GM18499 (cell line): Measurements from ENCODE around the gene GORASP1.

Experiments
- ATAC-seq: cut with Tn5 transposase; IDR thresholded peaks from one replicate; pipeline ENCODE4 v1.9.1; 2021; ENCODE audit warnings: moderate number of reproducible peaks; ENCODE audit not compliant: insufficient read depth, unreplicated experiment

Gene GORASP1

DNA sequence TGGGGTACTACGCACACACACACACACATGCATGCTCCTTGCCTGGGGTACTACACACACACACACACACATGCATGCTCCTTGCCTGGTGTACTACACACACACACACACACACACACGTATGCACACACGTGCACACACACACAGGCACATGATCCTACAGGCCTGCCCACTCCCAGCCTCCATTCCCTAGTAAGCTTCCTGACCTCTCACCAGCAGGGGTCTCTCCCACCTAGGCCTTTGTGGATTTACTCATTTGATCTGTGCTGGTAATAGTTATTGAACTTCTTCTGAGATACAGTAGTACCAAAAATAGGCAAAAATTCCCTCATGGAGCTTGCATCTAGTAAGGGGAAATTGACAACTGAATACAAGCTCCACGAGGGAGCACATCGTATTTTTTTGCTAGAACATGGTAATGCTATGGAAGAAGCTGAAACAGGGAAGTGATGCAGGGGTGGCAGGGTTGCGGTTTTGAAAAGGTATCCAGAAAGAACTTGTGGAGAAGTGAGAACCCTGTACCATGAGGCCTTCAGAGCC is 19.2 kb upstream of the GORASP1 start:
- ATAC-seq = no peak

DNA sequence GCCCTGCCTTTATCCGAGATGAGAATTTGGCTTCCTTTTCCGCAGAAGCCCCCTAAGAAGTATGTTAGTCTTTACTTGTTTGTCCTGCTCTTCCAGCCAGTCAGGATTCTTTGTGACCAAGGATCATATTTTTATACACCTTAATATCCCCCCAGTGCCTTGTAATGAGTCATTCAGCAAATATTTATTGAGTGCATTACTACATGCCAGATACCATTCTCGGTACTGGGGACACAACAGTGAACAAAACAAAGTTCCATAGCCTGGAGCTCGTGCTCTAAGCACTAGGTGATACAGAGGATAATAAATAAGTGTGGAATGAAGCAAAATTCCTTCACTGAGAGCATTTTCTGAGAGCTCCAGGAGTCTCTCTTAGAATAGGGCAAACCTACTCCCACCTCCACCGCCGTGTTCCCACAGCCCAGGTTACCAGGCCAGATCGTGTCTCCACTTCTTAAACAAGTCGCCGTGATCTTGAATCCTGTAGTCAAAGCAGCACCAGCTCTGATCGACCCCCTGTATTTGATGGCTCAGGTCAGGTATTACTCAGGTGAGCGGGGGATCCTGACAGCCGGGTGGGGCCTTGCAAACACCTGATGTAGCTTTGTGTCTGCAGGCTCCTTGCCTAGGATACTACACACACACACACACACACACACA is 18.5 kb upstream of the GORASP1 start:
- no peak for ATAC-seq

DNA sequence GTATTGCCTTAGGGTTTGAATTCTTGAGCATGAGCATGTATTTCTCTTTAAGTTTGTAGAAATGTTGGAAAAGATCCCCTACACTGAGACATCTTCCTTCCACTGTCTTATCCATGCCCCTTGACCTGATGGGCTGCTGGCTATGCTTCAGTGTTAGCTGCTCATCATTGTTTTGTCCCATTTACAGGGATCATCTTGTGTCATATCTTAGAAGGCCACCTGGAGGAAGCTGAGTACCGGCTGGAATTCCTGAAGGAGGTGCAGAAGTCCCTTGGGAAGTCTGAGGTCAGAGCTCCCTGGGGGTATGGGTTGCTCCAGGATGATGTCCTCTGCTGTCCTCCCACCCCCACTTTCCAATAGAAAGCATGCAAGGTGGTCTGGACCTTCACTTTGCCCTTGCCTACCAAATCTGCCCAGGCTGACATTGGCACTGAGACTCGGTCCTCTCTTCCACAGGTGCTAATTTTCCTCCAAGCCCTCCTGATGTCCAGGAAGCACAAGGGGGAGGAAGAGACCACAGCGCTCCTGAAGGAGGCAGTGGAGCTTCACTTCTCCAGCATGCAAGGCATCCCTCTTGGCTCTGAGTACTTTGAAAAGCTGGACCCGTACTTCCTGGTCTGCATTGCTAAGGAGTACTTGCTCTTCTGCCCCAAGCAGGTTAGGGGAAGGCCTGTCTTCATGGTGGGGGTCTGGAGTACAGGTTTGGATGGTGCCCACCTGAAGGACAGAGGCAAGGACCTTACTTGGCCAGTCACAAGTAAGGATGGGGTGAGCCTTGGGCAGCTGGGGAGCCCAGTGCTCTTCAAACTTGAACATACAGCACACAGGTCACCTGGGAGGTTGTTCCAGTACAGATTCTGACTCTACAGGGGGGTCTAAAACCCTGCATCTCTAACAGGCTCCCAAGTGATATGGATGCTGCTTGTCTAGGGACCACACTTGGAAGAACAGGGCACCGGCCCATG is 17.7 kb upstream of the GORASP1 start:
- ATAC-seq = no peak

DNA sequence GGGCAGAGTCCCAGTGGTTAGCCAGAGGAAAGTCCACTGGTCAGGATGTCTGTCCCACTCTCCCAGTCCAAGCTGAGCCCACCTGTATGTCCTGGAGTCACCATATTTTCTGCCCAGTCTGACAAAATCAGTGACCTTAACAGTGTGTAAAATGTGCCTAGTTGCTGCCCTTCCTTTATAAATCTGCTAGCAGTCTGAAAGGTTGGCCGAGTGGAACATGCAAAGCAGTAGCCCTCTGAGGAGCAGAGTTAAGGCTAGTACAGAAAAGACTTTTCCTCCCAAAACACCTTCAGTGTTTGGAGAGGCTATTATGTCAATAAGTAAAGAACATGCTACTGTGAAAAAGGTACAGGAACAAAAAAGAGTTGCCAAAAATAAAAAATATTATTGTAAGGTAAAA is 15.4 kb upstream of the GORASP1 start:
- no peak for ATAC-seq

DNA sequence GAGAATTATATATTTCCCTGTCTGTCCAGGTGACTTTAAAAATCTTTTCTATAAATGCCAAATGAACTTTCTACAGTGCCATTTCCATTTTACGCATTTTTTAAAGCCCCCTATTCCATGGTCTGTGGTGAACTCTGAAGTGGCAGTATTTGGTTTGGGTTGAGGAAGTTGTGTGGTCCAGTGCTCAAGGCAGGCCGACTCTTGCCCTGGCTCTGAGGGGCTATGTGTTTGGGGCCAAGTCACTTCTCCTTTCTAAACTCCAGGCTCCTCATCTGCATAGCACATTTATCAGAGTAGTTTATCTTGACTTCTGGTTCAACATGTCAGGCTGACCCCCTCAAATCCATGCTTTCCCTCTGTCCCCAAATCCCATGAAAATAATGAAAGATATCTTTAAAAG is 14.2 kb upstream of the GORASP1 start:
- no peak for ATAC-seq

DNA sequence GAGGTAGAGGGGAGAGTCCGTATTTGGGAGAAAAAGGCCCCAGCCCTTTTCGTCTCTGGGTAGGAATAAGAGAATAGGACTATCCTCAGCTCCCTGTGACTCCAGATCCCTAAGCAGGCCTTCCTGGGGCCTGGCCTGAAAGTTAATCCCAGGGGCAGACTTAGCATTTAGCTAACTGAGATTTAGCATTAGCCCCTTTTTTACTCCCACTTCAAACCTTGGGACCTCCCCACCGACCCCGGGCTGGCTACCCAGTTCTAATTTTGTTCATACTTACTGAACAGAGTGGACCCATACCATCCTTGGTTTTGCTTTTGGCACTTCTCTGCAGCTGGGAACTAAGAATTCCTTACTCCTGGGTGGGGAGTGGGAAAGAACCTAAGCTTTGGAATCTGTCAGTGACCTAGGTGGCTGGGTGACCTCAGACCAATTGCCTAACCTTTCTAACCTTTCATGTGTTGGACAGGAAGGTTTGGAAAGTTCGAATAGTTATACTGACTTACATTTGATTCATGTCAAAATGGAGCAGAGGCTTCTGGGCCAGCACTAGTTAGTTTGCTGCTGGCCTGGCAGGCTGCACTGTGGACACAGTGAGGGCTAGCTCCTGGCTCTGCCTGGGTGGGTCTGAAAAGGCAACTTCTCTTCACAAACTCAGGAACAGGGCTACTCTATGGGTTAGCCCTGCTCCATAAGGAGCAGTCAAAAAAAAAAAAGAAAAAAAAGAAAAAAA is 11.7 kb upstream of the GORASP1 start:
- no peak for ATAC-seq

DNA sequence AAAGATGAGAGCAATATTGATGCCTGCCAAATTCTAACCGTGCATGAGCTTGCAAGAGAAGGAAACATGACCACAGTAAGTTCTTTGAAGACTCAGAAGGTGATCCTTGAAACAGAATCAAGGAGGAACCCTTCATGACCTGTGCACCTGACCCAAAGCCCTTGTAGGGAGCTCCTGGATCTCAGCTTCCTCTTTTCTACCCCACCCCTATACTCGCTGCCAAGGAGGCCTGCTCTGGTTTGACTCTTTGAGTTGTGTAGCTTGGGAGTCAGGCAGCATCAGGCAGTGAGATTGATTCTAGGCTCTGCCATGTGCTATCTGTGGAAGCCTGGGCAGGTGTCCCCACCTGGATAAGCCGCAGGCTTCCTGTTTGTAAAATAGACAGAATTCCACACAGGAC is 10.7 kb upstream of the GORASP1 start:
- no peak for ATAC-seq

DNA sequence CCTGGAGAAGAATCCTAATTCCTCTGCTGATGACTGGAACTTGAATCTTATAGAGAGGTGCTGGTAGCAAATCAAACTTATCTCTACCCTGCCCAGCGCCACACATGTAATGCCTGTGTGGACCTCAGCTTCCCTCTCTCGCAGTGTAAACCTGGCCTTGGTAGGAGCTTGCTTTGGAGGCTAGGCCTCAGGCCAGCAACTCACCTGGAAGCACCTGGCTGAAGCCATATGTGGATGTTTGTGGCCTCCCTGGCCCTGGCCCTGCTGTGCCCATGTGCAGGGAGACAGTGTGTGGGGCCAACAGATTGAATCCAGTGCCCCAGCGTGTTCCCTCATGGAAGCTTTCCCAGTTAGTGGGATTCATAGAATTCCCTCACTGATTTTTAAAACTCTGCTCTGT is 8.4 kb upstream of the GORASP1 start:
- no peak for ATAC-seq

DNA sequence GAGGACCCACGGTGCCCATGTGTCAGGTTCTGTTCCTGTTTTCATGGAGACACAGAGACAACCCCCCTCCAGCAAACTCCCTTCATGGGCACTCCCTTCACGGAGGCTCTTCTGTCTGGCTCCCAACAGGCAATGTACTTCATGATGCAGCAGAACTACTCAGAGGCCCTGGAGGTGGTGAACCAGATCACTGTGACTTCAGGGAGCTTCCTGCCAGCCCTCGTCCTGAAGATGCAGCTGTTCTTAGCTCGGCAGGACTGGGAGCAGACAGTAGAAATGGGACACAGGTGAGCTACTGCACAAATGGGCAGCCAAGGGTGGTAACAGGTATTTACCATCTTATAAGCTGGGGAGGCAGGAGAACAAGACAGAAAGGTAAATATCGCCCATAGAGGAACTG is 7.0 kb upstream of the GORASP1 start:
- ATAC-seq = no peak

DNA sequence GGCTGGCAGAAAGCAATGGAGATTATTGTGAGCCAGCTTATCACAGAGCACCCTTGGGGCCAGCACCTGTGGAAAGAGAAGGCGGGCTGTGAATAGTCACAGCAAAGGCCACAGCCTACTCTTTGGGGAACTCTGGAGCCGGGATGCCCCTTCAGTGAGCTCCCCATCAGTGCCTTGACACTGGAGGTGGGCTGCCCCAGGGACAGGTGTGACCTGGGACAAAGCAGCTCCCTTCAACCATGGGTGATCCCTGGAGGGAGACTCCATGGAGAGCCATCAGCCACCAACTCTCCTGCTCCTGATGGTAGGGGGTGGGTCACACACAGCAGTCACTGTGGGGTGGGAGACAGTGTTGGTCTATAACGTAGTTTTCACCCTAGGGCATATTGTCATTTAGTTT is 5.9 kb upstream of the GORASP1 start:
- ATAC-seq = no peak

DNA sequence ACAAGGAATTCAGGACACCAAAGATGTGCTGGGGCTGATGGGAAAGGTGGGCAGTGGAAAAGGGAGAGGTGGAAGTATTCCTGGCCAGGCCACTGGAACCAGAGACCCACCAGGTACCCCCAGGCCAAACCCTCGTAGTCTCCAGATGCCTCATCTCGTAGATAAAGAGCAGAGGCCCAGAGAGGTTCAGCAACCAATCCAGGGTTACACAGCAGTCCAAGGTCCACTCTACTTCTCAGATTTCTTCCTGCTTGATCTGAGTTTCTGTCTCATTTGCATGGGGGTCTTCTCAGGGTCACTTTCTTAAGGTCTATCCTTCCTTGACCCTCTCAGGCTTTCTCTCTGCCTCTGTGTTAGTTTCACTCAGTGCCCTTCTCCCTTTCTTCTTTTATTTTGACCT is 5.1 kb upstream of the GORASP1 start:
- no peak for ATAC-seq

DNA sequence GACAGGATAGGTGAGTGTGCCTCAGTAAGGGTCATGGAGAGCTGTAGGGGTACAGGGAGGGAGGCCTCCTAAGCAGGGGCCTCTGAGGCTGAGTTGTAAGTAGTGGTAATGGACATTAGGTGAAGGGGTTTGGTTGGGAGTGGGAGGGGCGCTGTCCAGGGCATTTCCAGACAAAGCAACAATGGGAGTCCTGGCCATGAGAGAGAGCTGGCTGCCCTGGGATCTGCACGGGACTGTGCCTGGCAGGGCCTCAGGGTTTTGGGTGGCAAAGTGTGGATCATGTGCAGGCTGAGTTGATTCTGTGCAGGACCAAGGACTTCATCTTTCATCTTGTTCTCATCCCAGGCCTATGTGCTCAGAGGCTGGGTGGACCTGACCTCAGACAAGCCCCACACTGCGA is 4.7 kb upstream of the GORASP1 start:
- ATAC-seq = no peak

DNA sequence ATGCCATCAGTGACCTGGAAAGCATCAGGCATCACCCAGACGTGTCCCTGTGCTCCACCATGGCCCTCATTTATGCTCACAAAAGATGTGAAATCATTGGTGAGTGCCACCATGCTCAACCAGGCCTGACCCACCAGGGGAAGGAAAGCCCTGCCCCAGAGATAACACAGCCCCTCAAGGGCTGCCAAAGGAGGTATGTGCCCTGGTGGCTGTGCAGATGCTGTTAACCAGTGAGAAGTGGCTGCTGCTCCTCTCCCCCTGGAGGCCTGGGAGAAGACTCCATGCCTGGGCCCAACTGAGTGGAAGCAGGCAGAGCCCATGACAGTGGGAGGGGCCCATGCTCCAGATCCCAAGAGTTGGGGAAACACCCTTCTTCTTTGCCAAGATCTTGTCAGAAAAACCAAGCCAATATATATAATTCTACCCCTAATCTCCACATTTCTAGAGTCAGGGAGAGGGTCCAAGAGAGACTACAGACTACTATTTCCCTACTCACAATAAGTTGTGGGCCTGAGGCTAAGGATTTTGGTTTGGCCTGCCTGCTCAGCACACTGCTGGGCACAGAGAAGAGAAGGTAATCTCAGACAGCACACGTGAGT is 2.7 kb upstream of the GORASP1 start:
- no peak for ATAC-seq

DNA sequence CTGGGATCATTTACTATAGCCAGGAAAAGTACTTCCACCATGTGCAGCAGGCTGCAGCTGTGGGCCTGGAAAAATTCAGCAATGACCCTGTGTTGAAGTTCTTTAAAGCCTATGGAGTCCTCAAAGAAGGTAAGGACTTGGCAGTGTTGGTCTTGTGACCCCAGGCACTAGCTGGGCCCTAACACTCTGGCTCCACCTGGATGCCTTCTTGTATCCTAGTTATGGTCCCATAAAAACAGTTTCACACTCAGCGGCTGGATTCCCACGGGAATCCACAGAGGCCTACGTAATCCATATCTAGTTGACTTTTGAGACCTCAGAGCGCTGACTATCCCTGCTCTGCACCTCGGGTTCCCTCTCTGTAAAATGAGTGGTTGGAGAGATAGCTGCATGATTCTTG is 1.7 kb upstream of the GORASP1 start:
- no peak for ATAC-seq

DNA sequence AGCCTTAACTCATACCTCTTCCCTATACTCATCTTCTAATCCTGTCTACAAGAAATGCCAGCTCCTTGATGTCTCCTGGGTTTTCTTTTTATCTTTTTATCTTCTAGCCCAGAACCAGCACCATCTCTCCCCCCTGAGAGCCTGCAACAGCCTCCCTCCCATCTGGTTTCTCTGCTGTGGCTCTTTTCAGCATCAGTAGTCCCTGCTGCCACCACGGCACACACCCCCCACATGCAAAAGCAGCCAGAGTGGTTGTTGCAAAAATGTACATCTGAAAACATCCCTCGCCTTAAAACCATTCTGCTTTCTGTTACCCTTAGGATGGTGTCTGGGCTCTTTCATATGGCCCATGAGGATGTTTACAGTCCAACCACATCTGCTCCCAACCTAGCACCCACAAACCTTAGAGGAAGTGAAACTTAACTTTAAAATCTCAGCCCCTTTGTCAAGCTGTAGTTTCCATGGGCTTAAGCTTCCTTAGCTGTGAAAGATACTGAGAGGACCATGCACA is 828 bp upstream of the GORASP1 start:
- ATAC-seq = peak; percentile 85

DNA sequence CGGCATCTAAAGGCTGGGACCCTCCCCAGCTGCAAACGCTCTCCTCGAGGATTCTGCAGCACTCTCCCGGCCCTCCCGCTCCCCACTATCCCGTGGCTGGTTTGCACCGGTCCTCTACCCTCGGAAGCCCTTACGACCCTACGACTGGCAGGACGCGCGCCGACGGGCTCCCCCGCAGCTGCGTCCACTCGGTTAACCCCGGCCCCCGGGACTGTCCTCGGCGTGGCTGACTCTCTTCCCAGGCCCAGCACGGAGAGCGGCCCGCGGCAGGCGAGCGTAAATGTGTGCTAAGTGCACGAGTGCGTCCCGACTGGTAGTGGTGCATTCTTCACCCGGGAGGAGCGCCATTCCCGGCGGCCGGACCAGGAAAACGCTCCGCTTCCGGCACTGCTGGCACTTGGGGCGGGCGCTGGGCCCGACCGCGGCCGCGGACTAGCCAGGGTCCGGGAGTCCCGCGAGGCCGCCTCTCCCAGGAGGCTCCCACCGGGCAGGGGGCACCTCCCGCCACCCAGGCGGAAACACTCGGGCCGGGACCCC is 508 bp downstream of the GORASP1 start:
- ATAC-seq = no peak

DNA sequence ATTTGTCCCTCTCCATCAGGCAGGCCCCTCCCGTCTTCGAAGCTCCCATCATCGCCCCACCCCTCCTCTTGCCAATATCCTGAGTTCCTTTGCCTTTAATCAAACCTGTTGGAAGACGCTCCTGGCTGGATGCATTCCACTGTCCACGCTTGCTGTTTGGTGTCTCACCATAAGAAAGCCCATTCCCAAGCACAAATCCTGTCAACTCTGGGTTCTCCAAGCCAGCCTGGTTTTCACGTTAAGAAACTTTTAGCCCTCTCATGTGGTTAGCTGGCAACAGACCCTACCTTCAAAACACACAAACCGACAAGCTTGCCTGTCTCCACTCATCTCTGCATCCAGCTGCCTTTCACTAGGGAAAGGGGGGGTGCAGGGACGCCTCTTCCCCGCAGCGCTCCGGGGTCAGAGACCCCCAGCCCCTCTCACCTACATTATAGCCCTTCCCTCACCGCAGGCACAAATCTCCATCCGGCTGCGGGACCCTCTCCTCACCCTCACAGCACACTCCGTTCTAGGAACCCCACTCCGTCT is 1.1 kb downstream of the GORASP1 start:
- ATAC-seq = no peak

DNA sequence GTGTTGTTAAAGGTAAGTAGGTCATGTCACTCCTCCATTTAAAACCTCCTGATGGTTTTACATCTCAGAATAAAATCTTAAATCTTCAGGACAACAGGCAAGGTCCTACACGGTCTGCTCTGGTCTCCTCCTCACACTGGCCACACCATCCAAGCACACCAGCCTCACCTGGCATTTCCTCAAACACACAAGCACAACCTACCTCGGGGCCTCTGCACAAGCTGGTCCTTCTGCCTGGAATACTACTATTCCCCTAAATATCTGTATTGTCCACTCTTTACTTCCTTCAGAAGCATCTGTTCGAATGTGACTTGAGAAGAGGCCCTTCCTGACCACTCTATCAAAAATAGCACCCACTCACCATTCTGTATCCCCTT is 1.8 kb downstream of the GORASP1 start:
- ATAC-seq = no peak

DNA sequence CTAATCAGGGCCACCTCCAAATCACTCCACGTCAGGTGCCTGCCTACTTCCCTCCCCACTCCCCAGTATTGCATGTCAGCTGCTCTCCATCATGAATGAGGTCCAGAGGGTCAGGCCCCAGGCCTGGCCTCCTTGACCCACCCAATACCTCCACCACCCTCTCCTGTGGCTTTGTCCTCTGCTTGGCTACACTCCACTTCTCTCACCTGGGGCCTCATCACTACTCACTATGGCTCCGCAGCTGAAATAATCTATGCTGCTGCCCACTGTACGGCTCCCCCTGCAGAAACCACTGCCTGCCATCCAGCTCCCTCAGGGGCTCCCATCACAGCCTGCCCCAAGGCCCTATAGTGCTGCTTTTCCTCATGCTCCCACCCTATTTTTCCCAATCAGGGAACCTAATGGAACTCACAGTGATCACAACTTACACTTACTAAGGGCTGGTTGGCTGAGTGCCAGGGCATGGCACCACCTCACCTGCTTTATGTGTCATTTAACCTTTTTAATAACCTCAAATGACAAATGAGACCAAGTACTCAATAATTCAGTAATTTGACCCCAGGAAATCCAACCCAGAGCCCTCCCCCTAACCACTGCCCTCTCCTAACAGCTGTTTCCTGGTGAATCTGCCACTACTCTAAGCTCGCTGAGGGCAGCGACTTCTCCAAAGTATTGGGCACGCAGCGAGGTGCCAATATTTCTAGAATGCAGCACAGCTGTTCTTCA is 2.3 kb downstream of the GORASP1 start:
- no peak for ATAC-seq
